GM18951 (cell line): ENCODE results near the gene RNF223.

Source experiments
- POLR2A ChIP-seq: IDR thresholded peaks from 4 replicates; pipeline ENCODE4 v1.6.1; 2011; ENCODE audit warnings: mild to moderate bottlenecking; ENCODE audit not compliant: insufficient read length, insufficient read depth; ENCODE audit errors: extremely low read depth
- in situ Hi-C: fragments of 300-500 bp; cut with MboI; formaldehyde crosslinking; loops from one replicate; pipeline ENCODE4 v1.12.0; 2022; ENCODE audit warnings: low sequenced_read_pairs, mixed read lengths, inconsistent platforms; ENCODE audit not compliant: unreplicated experiment

The RNF223 gene

GRCh38 chr1:1073743-1074587 lies at the start of gene RNF223:
TSS of gene RNF223 (minus strand) at chr1:1074306. CDS start at chr1:1072566, 1,740 bp downstream.
- in situ Hi-C loops = no loop called here
- no peak for TF ChIP-seq POLR2A

GRCh38 chr1:1122981-1123480 lies 48.9 kb upstream of the RNF223 start:
- no peak for TF ChIP-seq POLR2A
- in situ Hi-C loops = no loop called here

GRCh38 chr1:1122078-1122811 lies 48.1 kb upstream of the RNF223 start:
- in situ Hi-C loops = no loop called here
- TF ChIP-seq POLR2A = no peak

- in situ Hi-C loops = no loop called here
- no peak for TF ChIP-seq POLR2A
Observed at GRCh38 chr1:1121611-1122077, 47.5 kb upstream of the RNF223 start.

GRCh38 chr1:1120866-1121591 lies 46.9 kb upstream of the RNF223 start:
- in situ Hi-C loops = no loop called here
- TF ChIP-seq POLR2A = no peak

- in situ Hi-C loops = no loop called here
- no peak for TF ChIP-seq POLR2A
Observed at GRCh38 chr1:1120096-1120495, 46.0 kb upstream of the RNF223 start.

- TF ChIP-seq POLR2A = no peak
- in situ Hi-C loops = loop anchor here (10.0 kb wide), 1 partner anchor 145 kb away; no protein-coding TSS in a partner anchor
Observed at GRCh38 chr1:1119272-1119890, 45.3 kb upstream of the RNF223 start.

- in situ Hi-C loops = loop anchor here (10.0 kb wide), 1 partner anchor 146 kb away; no protein-coding TSS in a partner anchor
- no peak for TF ChIP-seq POLR2A
Observed at GRCh38 chr1:1118876-1119220, 44.7 kb upstream of the RNF223 start.

- TF ChIP-seq POLR2A = no peak
- in situ Hi-C loops = loop anchor here (10.0 kb wide), 1 partner anchor 147 kb away; no protein-coding TSS in a partner anchor
Observed at GRCh38 chr1:1118011-1118875, 44.1 kb upstream of the RNF223 start.

GRCh38 chr1:1117469-1117831 lies 43.3 kb upstream of the RNF223 start:
- in situ Hi-C loops = loop anchor here (10.0 kb wide), 1 partner anchor 147 kb away; no protein-coding TSS in a partner anchor
- no peak for TF ChIP-seq POLR2A

- in situ Hi-C loops = loop anchor here (10.0 kb wide), 1 partner anchor 148 kb away; no protein-coding TSS in a partner anchor
- TF ChIP-seq POLR2A = no peak
Observed at GRCh38 chr1:1116701-1117468, 42.8 kb upstream of the RNF223 start.
